DOHH2 (cell line): ENCODE results near the gene SLIT2.

Experiments
- H3F3A ChIP-seq: fragments of 200-600 bp; sonication (generic), shearing (Covaris generic); 2 replicates; pipeline ENCODE4 v1.6.0; 2016; ENCODE audit warnings: antibody characterized with exemption, mild to moderate bottlenecking; ENCODE audit not compliant: control insufficient read depth, insufficient read depth
- H3K27ac ChIP-seq: fragments of 200-600 bp; sonication (generic); 2 replicates; pipeline ENCODE4 v1.5.1; 2014; ENCODE audit warnings: low read depth, mild to moderate bottlenecking, low read length, moderate library complexity
- H3K27me3 ChIP-seq: fragments of 200-600 bp; sonication (generic); 2 replicates; pipeline ENCODE4 v1.6.1; 2014; ENCODE audit warnings: mild to moderate bottlenecking, low read length, mixed read lengths; ENCODE audit not compliant: control insufficient read depth
- H3K36me3 ChIP-seq: fragments of 200-600 bp; sonication (generic); 2 replicates; pipeline ENCODE4 v1.6.1; 2014; ENCODE audit warnings: mild to moderate bottlenecking, low read length, moderate library complexity, mixed read lengths; ENCODE audit not compliant: control insufficient read depth
- H3K4me1 ChIP-seq: fragments of 200-600 bp; sonication (generic); 2 replicates; pipeline ENCODE4 v1.6.1; 2014; ENCODE audit warnings: mild to moderate bottlenecking, low read length, mixed read lengths; ENCODE audit not compliant: control insufficient read depth
- H3K4me2 ChIP-seq: fragments of 200-600 bp; sonication (generic); 2 replicates; pipeline ENCODE4 v1.6.0; 2014; ENCODE audit warnings: mild to moderate bottlenecking, low read length, moderate library complexity
- H3K4me3 ChIP-seq: fragments of 200-600 bp; sonication (generic); 2 replicates; pipeline ENCODE4 v1.5.1; 2014; ENCODE audit warnings: mild to moderate bottlenecking, low read length, mixed read lengths
- H3K79me2 ChIP-seq: fragments of 200-600 bp; sonication (generic); 2 replicates; pipeline ENCODE4 v1.6.1; 2014; ENCODE audit warnings: mild to moderate bottlenecking, low read length, mixed read lengths; ENCODE audit not compliant: control insufficient read depth
- H3K9me2 ChIP-seq: fragments of 200-600 bp; sonication (generic); replicated peaks from 2 replicates; pipeline ENCODE4 v1.6.1; 2014; ENCODE audit warnings: mild to moderate bottlenecking, low read length, mixed read lengths; ENCODE audit not compliant: control insufficient read depth
- H3K9me3 ChIP-seq: fragments of 200-600 bp; sonication (generic); 2 replicates; pipeline ENCODE4 v1.6.1; 2014; ENCODE audit warnings: antibody characterized with exemption, low read length, mixed read lengths; ENCODE audit not compliant: control insufficient read depth, insufficient read depth
- H4K20me1 ChIP-seq: fragments of 200-600 bp; sonication (generic); 2 replicates; pipeline ENCODE4 v1.6.0; 2014; ENCODE audit warnings: low read depth, mild to moderate bottlenecking, antibody characterized with exemption, low read length, moderate library complexity; ENCODE audit not compliant: control insufficient read depth, insufficient read depth
- CTCF ChIP-seq: fragments of 200-600 bp; sonication (generic); IDR thresholded peaks from one replicate; pipeline ENCODE4 v1.5.1; 2014; ENCODE audit warnings: antibody characterized with exemption, mild to moderate bottlenecking, low read depth, low read length; ENCODE audit not compliant: poor library complexity, severe bottlenecking
- EZH2phosphoT487 ChIP-seq: fragments of 200-600 bp; sonication (generic); IDR thresholded peaks from 2 replicates; pipeline ENCODE4 v1.6.1; 2017; ENCODE audit warnings: borderline replicate concordance, mild to moderate bottlenecking, antibody characterized with exemption, low read length, moderate library complexity, mixed read lengths

Gene SLIT2

GRCh38 chr4:20254511-20255250, 3.0 kb downstream of the SLIT2 start:
- TF ChIP-seq EZH2phosphoT487 (no peak), CTCF (no peak)
- Histone ChIP-seq H3K36me3 (no peaks in the 10 kb centered on the region), H3K9me3 (peaks cover 21% of the 10 kb centered on the region; the same call in 1 of the 2 replicates), H3K4me1 (no peaks in the 10 kb centered on the region), H3K4me3 (no peak overlapping the region), H3K4me2 (no peak overlapping the region), H3K27me3 (no peaks in the 10 kb centered on the region), H4K20me1 (no peaks in the 10 kb centered on the region), H3K27ac (no peak overlapping the region), H3K79me2 (no peaks in the 10 kb centered on the region), H3F3A (no peaks in the 10 kb centered on the region), H3K9me2 (no peaks in the 10 kb centered on the region)

GRCh38 chr4:20255251-20255586, 3.5 kb downstream of the SLIT2 start:
- Histone ChIP-seq H3K4me3 (no peak overlapping the region), H3K27me3 (no peaks in the 10 kb centered on the region), H3K27ac (no peak overlapping the region)

GRCh38 chr4:20255823-20256222, 4.1 kb downstream of the SLIT2 start:
- no peaks in the 10 kb centered on the region for H4K20me1 ChIP-seq
- TF ChIP-seq CTCF = no peak
- TF ChIP-seq EZH2phosphoT487 = no peak
- no peak overlapping the region for H3K4me3 ChIP-seq
- H3K4me1 ChIP-seq = no peaks in the 10 kb centered on the region
- H3F3A ChIP-seq = no peaks in the 10 kb centered on the region
- H3K36me3 ChIP-seq = no peaks in the 10 kb centered on the region
- H3K9me2 ChIP-seq = no peaks in the 10 kb centered on the region
- no peak overlapping the region for H3K4me2 ChIP-seq
- no peaks in the 10 kb centered on the region for H3K79me2 ChIP-seq
- peaks cover 21% of the 10 kb centered on the region; the same call in 1 of the 2 replicates for H3K9me3 ChIP-seq
- H3K27me3 ChIP-seq = no peaks in the 10 kb centered on the region
- no peak overlapping the region for H3K27ac ChIP-seq

More at GRCh38 chr4:20255251-20255586, 3.5 kb downstream of the SLIT2 start:
- Histone ChIP-seq H3K9me3 (peaks cover 21% of the 10 kb centered on the region; the same call in 1 of the 2 replicates), H3K36me3 (no peaks in the 10 kb centered on the region), H3K4me2 (no peak overlapping the region), H3K79me2 (no peaks in the 10 kb centered on the region), H3K4me1 (no peaks in the 10 kb centered on the region), H4K20me1 (no peaks in the 10 kb centered on the region), H3F3A (no peaks in the 10 kb centered on the region), H3K9me2 (no peaks in the 10 kb centered on the region)
- TF ChIP-seq CTCF (no peak), EZH2phosphoT487 (no peak)
